Tibial artery (tissue), 4 donors: Measurements from ENCODE around the gene MRPL14.

Experiments
- DNase-seq, 2 donors: peaks; one replicate each; pipeline ENCODE4 v3.0.0-alpha.2; 2019
- H3K27ac ChIP-seq, 2 donors: fragments of 200-600 bp; sonication (generic) in 1 of 2; 1 replicate in 1 of 2; 2 replicates in 1 of 2; pipeline ENCODE4 v1.5.1; 2018 to 2019; ENCODE audit warnings: mild to moderate bottlenecking in 1 of 2
- H3K27me3 ChIP-seq, 2 donors: fragments of 200-600 bp; sonication (generic) in 1 of 2; one replicate each; pipeline versions ENCODE4 v1.5.1 to v1.6.0; 2016 to 2019
- H3K36me3 ChIP-seq, 3 donors: fragments of 200-600 bp; sonication (generic) in 2 of 3; one replicate each; pipeline ENCODE4 v1.5.1; 2016 to 2019; ENCODE audit warnings: mild to moderate bottlenecking in 2 of 3
- H3K4me1 ChIP-seq, 4 donors: fragments of 200-600 bp; sonication (generic) in 2 of 4; 1 replicate in 3 of 4; 2 replicates in 1 of 4; pipeline ENCODE4 v1.5.1; 2016 to 2019
- H3K4me3 ChIP-seq, 2 donors: fragments of 200-600 bp; sonication (generic) in 1 of 2; 1 replicate in 1 of 2; 2 replicates in 1 of 2; pipeline ENCODE4 v1.5.1; 2018 to 2019; ENCODE audit warnings: mild to moderate bottlenecking in 2 of 2
- H3K9me3 ChIP-seq, 3 donors: fragments of 200-600 bp; sonication (generic) in 1 of 3; one replicate each; pipeline ENCODE4 v1.5.1; 2016 to 2019
- intact Hi-C: fragments of 100-400 bp; cut with DNase I; formaldehyde crosslinking; loops from one replicate; pipeline ENCODE4 v1.15.0; 2023; ENCODE audit warnings: low total_unique reads
- TF ChIP-seq, protein P1 (sequence below), 2 experiments: fragments of 200-600 bp in 1 of 2; fragments of 450-650 bp in 1 of 2; IDR thresholded peaks; one replicate each; pipeline ENCODE4 v1.5.1; 2017 to 2019; ENCODE audit warnings: antibody characterized with exemption in 2 of 2, mild to moderate bottlenecking in 1 of 2, moderate library complexity in 1 of 2

The MRPL14 gene

DNA sequence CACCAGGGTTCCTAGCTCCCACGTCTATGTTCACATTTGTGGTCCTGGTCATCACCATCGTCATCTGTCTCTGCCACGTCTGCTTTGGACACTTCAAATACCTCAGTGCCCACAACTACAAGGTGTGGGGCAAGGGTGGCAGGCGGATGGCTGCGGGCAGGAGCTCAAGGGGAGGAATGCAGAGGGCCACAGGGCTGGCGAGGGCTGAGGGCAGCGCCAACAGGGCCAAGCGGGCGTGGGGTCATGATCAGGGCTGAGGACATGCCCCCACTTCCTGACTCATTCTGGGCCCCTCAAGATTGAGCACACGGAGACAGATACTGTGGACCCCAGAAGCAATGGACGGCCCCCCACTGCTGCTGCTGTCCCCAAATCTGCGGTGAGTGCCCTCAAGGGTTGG is 26.8 kb upstream of the MRPL14 start:
- Histone ChIP-seq H3K36me3 (peaks cover 8 to 42% (median 9%) of the 10 kb centered on the region in 3 donors), H3K27me3 (no peaks in the 10 kb centered on the region), H3K9me3 (no peaks in the 10 kb centered on the region), H3K4me3 (no peak overlapping the region), H3K4me1 (peaks cover 0 to 6% (median 5%) of the 10 kb centered on the region in 4 donors), H3K27ac (no peak overlapping the region)
- intact Hi-C loops = no loop called here
- DNase-seq = no peak
- TF ChIP-seq, protein P1, sequence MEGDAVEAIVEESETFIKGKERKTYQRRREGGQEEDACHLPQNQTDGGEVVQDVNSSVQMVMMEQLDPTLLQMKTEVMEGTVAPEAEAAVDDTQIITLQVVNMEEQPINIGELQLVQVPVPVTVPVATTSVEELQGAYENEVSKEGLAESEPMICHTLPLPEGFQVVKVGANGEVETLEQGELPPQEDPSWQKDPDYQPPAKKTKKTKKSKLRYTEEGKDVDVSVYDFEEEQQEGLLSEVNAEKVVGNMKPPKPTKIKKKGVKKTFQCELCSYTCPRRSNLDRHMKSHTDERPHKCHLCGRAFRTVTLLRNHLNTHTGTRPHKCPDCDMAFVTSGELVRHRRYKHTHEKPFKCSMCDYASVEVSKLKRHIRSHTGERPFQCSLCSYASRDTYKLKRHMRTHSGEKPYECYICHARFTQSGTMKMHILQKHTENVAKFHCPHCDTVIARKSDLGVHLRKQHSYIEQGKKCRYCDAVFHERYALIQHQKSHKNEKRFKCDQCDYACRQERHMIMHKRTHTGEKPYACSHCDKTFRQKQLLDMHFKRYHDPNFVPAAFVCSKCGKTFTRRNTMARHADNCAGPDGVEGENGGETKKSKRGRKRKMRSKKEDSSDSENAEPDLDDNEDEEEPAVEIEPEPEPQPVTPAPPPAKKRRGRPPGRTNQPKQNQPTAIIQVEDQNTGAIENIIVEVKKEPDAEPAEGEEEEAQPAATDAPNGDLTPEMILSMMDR (IDR thresholded peaks at IDR 0.05) = no peak

DNA sequence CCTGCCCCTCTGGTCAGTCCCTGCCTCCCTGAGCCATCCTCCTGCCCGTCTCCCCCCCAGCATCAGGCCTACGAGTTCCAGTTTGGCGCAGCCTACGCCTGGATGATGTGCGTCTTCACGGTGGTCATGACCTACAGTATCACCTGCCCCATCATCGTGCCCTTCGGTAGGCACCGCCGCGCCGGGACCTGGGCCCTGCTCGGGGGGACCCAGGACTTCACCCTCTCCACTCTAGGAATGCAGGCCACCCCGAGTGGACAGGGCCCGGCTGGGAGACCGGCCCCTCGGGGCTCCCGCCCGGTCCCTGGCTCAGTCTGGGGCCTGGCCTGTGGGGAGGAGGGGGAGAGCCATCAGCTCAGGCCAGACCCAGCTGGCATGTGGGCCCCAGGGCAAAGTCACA is 25.3 kb upstream of the MRPL14 start:
- peaks cover 0 to 6% (median 5%) of the 10 kb centered on the region in 4 donors for H3K4me1 ChIP-seq
- peaks cover 23 to 58% (median 23%) of the 10 kb centered on the region in 3 donors for H3K36me3 ChIP-seq
- no peak overlapping the region for H3K4me3 ChIP-seq
- no peaks in the 10 kb centered on the region for H3K27me3 ChIP-seq
- no peak for DNase-seq
- TF ChIP-seq, protein P1 (IDR thresholded peaks at IDR 0.05) = no peak
- intact Hi-C loops = loop anchor here (2.0 kb wide), 1 partner anchor 56 kb away; no protein-coding TSS in a partner anchor
- no peak overlapping the region for H3K27ac ChIP-seq
- H3K9me3 ChIP-seq = no peaks in the 10 kb centered on the region

GRCh38 chr6:44152109-44152461 is 24.8 kb upstream of the MRPL14 start:
- H3K27ac ChIP-seq = no peak overlapping the region
- no peak for DNase-seq
- H3K4me1 ChIP-seq = peaks cover 0 to 6% (median 5%) of the 10 kb centered on the region in 4 donors
- no peaks in the 10 kb centered on the region for H3K27me3 ChIP-seq
- peaks cover 24 to 62% (median 27%) of the 10 kb centered on the region in 3 donors for H3K36me3 ChIP-seq
- no peak overlapping the region for H3K4me3 ChIP-seq
- H3K9me3 ChIP-seq = no peaks in the 10 kb centered on the region
- intact Hi-C loops = loop anchor here (2.0 kb wide), 1 partner anchor 55 kb away; no protein-coding TSS in a partner anchor
- TF ChIP-seq, protein P1 (IDR thresholded peaks at IDR 0.05) = no peak

DNA sequence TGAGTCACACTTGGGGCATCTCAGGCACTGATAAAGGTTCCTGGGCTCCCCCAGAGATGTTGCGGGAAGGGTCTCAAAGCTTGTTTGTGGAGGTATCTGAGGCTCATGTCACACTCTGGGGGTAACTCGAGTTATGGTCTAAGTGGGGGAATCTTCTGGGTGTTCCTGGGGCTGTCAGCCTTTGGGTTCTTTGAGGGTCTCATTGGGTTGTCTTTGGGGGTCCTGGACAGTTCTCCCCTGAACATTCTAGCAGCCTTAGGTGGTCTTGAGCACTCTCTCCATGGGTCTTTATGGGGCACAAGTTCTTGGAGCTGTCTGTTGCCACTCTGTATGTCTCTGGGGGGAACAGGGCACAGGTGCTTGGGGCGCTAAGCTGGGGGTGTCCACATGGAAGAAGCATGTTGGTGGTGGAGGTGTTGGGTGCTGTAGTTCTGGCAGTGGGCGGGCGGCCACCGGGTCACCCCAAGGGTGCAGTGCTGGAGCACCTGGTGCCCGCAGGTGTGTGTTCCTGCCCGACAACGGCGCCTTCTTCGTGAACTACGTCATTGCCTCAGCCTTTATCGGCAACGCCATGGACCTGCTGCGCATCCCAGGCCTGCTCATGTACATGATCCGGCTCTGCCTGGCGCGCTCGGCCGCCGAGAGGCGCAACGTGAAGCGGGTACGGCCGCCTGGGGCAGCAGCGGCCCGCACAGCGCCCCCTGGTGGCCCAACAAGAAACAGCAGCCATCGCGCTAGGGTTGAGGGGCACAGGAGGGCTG is 24.3 kb upstream of the MRPL14 start:
- Histone ChIP-seq H3K36me3 (peaks cover 24 to 68% (median 33%) of the 10 kb centered on the region in 3 donors), H3K27me3 (no peaks in the 10 kb centered on the region), H3K9me3 (no peaks in the 10 kb centered on the region), H3K27ac (no peak overlapping the region), H3K4me1 (peaks cover 0 to 6% (median 5%) of the 10 kb centered on the region in 4 donors), H3K4me3 (no peak overlapping the region)
- TF ChIP-seq, protein P1 (IDR thresholded peaks at IDR 0.05) = peak; percentile 98 to 99
- intact Hi-C loops = loop anchor here (2.0 kb wide), 1 partner anchor 55 kb away; no protein-coding TSS in a partner anchor
- peak; percentile 54 to 80 for DNase-seq

DNA sequence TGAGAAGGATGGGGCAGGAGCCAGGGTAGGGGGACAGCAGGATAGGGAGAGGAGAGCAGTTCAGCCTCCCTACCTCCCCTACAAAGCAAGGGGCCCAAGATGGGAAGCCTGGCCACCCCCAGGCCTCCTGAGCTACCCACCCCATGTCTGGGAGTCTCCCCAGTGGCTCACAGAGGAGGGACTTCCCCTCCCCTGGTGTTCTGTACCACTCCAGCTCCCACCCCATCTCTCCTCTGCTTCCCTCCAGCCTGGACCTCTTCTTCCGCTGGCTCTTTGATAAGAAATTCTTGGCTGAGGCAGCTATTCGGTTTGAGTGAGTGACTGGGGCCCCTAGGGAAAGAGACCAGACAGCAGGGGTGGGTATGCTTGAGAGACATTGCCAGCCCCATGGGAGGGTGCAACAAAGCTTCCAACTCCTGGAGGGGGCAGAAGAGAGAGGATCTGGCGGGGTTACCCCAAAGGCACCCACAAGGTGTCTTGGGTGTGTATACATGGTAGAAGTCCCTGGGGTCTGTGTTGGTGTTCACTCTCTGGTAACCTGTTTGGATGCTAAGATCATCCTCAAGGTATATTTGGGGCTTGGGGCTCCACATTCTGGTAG is 23.2 kb upstream of the MRPL14 start:
- intact Hi-C loops = no loop called here
- no peaks in the 10 kb centered on the region for H3K27me3 ChIP-seq
- TF ChIP-seq, protein P1 (IDR thresholded peaks at IDR 0.05) = no peak
- H3K27ac ChIP-seq = no peak overlapping the region
- H3K4me3 ChIP-seq = no peak overlapping the region
- no peak for DNase-seq
- H3K4me1 ChIP-seq = peaks cover 0 to 6% (median 5%) of the 10 kb centered on the region in 4 donors
- H3K9me3 ChIP-seq = no peaks in the 10 kb centered on the region
- H3K36me3 ChIP-seq = peaks cover 24 to 79% (median 43%) of the 10 kb centered on the region in 3 donors
